GM19455 (cell line): ENCODE data around the gene RSL1D1.

Experiments used
- ATAC-seq: cut with Tn5 transposase; IDR thresholded peaks from one replicate; pipeline ENCODE4 v1.9.1; 2021; ENCODE audit not compliant: unreplicated experiment

RSL1D1 gene

DNA sequence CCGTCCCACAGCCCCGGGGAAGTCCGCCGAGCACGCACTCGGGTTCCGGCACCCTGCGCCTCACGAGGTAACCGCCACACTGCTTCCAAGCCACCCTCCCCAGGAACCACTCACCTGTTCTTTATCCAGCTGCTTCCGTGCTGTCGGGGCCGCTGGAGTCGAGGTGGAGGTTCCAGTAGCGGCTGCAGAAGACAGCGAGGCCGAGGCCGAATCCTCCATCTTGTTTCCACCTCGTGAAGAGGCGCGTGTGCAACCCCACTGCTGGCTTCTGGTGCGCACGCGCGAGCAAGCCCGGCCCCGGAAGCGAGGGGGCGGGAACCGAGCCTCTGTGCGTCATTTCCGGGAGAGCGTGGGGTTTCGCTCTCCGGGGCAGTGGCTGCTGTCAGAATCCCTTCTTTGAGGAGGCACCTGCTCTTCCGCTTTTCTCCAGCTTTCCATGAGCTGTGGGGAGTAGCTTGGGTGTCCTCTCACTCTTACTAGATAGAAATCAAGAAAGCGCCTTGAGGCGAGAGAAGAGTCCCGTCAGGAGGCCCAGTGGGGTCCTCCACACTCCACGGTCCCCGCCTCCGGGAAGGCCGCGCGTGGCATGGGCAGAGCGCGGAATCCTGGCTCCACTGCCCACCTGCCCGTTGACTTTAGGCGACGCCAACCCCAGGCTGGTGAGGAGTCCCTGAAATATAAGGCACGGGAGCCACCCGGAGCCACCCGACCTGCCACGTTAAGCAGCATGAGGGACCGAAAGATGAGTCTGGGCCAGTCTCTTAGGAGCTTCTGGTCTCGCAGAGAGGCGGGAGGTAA, at the start of gene RSL1D1:
TSS of gene RSL1D1 (minus strand) at position 249 of the 798 bp plus-strand sequence. CDS start at position 219, 30 bp downstream.
- ATAC-seq: peak; percentile 77

GRCh38 chr16:11901091-11901490, 49.7 kb upstream of the RSL1D1 start:
- no peak for ATAC-seq

- no peak for ATAC-seq
Observed at GRCh38 chr16:11896486-11897176, 45.3 kb upstream of the RSL1D1 start.

- ATAC-seq: no peak
Observed at GRCh38 chr16:11893571-11893970, 42.2 kb upstream of the RSL1D1 start.

- ATAC-seq: no peak
Observed at GRCh38 chr16:11892761-11893160, 41.4 kb upstream of the RSL1D1 start.

DNA sequence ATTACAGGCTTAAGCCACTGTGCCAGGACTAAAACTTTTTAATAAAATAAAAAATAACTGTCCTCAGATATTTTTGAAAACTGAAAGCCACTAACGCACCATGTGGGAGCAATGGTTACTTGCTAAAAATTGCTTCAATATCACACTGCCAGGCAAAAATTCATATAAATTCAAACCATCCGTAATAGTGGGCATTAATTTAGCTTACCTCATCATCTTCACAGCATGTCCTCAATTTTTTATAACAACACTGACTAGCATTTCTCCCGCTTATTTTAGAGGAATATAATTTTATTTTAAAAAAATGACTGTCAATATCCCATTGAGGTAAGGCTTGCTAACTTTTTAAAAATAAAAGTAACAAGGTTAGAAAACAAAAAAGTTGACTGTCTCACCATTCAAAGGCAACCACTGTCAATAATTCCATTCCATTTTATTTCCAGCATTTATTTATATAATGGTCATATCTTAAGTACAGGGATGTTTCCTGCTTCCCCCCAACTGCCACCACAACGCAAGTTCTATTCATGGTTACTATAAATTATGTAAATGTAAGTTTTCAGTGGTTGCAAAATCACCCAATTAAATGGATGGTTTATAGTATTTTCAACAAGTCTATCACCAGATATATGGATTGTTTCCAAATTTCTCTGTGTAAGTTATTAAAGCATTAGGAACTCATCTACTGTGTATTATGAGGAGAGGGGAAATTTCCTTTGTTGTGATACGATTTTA, 39.1 kb upstream of the RSL1D1 start:
- ATAC-seq: no peak

- no peak for ATAC-seq
Observed at GRCh38 chr16:11886881-11887280, 35.5 kb upstream of the RSL1D1 start.

- ATAC-seq: no peak
Observed at GRCh38 chr16:11884035-11884434, 32.7 kb upstream of the RSL1D1 start.

DNA sequence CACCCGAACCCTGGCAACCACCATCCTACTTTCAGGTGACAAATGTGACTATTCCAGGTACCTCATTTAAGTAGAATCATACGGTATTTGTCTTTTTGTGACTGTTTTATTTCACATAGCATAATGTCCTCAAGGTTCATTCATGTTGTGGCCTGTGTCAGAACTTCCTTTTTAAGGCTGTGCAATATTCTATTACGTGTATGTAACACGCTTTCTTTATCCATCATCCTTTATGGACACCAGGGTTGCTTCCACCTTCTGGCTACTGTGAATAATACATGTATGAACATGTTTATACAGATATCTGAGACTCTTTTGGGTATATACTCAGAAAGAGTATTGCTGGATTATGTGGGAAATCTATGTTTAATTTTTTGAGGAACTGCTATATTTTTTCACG, 28.7 kb upstream of the RSL1D1 start:
- ATAC-seq: no peak

DNA sequence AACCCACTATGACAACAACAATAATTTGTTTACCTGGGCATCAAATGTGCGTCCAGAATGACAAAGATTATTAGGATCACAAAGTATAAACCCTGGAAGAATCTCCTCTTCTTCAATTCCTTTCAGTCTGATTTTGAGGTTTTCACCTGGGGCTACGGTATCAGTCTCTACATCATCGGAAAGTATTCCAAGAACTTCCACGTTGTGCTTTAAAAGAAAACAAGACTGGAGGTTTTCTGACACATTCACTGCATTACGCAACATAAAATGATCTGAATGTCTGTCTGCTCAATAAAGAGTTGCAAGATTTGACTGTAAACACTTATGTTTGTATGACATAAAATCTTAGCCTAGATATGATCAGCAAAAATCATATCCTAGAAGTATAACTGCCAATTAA, 26.0 kb upstream of the RSL1D1 start:
- ATAC-seq: no peak

GRCh38 chr16:11876306-11876705, 25.0 kb upstream of the RSL1D1 start:
- ATAC-seq: no peak

DNA sequence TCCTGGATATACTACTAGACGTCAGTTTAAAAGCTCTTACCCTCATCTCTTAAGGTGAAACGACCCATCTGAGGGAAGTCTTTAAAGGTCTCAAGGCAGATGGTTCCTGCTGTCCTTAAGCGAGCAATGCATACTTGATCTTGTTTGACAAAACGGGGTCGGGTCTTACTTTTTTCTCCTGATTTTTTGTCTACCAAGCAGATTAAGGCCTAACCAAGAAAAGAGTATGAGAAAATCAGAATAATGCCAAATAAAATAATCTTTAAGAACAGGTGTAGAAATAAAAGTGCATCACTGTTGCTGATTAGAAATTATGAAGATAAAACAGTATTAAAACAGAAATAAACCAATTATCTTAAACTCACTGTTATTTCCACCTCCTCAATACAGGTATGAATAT, 24.4 kb upstream of the RSL1D1 start:
- ATAC-seq: no peak

DNA sequence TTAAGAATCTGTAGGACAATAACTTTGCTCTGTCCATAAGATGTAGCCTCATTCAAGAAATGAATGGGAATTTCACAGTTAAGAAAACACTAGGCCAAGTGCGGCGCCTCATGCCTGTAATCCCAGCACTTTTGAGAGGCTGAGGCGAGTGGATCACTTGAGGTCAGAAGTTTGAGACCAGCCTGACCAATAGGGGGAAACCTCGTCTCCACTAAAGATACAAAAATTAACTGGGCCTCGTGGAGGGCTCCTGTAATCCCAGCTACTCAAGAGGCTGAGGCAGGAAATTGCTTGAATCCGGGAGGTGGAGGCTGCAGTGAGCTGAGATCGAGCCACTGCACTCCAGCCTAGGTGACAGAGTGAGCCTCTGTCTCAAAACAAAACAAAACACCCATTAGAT, 19.9 kb upstream of the RSL1D1 start:
- no peak for ATAC-seq

GRCh38 chr16:11870399-11870798, 19.1 kb upstream of the RSL1D1 start:
- ATAC-seq: no peak

GRCh38 chr16:11869353-11870228, 18.2 kb upstream of the RSL1D1 start:
- ATAC-seq: no peak

DNA sequence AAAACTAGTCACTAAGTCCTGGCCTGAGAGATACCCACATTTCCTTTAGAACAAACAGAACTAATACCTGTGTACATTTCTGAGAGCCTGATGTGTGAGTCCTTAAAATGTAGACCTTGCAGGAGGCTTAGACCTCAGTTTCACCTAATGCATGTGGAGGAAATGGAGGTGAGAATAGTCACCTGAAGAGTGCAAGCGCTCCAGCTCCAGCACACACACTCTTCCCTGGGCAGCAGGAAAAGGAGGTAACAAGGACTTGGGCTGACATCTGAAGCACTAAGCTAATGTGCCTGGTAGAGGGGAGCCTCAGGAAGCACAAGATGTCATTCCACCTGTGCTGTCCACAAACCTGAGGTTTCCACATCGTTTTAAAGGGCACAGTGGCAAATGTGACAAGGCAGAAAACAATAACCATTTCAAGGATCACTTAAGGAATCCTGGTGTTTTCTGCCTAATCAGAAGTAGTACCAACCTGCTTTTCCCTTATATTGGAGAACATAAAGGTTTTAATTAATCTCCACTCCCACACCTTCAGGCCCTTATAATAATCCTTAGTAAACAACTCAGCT, 17.2 kb upstream of the RSL1D1 start:
- ATAC-seq: no peak

DNA sequence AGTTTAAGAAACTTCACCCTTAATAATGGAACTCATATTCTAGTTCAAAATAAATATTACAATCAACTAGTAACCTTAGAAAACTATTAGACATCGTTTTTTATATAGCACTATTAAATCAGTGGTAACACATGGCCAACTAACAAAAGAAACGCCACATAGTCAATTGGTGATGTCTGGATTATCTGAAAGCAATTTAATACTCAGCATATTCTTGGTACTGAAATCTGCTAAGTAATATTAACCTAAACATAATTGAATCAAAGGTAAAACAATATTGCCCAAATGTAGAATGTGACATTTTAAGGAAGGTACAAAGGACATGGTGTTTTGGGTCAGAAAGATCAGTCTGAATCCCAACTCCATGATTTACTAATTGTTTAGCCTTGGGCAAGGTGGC, 11.1 kb upstream of the RSL1D1 start:
- no peak for ATAC-seq

- ATAC-seq: no peak
Observed at GRCh38 chr16:11857161-11857560, 5.8 kb upstream of the RSL1D1 start.

DNA sequence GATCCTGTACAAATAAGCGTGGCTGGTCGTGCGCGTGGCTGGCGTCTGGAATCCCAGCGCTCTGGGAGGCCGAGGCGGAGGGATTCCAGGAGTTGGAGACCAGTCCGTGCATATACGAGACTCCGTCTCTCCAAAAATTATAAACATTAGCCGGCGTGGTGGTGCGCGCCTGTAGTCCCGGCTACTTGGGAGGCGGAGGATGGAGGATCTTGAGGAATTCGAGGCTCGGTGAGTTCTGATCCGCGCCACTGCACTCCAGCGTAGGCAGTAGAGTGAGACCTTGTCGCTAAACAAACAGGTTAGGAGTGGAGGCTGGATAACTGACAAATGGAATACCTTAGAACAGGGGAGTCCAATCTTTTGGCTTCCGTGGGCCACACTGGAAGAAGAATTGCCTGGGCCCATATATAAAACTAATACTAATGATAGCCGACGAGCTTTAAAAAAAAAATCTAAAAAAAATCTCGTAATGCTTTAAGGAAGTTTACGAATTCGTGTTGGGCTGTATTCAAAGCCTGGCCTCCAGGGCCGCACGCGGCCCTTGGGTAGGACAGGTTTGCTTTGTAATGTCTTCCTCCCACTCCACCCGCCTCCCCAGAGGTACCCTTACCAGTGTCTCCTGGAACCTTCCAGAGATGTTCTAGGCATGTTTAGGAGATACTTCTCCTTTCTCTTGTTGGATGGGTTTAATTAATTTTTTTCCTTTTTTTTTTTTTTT, 909 bp upstream of the RSL1D1 start:
- no peak for ATAC-seq

DNA sequence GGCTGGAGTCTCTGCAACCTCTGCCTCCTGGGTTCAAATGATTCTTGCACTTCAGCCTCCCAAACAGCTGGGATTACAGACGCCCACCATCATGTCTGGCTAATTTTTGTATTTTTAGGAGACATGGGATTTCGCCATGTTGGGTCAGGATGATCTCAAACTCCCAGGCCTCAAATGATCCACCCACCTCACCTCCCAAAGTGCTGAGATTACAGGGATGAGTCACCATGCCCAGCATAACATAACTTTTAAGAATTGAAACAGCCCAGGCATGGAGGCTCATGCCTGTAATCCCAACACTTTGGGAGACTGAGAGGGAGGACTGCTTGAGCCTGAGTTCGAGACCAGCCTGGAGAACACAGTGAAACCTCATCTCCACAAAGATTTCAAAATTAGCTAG, 2.5 kb downstream of the RSL1D1 start:
- no peak for ATAC-seq
